DOHH2 (cell line): ENCODE results near the gene NBPF1.
"Not testable (repeated sequence)": the region's sequence is repeated elsewhere in the genome, so short reads cannot be mapped to it uniquely, and the experiment has no call there.

Experiments
- EZH2phosphoT487 ChIP-seq: fragments of 200-600 bp; sonication (generic); IDR thresholded peaks from 2 replicates; pipeline ENCODE4 v1.6.1; 2017; ENCODE audit warnings: borderline replicate concordance, mild to moderate bottlenecking, antibody characterized with exemption, low read length, moderate library complexity, mixed read lengths
- TF ChIP-seq, protein P1 (sequence below): fragments of 200-600 bp; sonication (generic); IDR thresholded peaks from one replicate; pipeline ENCODE4 v1.5.1; 2014; ENCODE audit warnings: antibody characterized with exemption, mild to moderate bottlenecking, low read depth, low read length; ENCODE audit not compliant: poor library complexity, severe bottlenecking

DNA sequence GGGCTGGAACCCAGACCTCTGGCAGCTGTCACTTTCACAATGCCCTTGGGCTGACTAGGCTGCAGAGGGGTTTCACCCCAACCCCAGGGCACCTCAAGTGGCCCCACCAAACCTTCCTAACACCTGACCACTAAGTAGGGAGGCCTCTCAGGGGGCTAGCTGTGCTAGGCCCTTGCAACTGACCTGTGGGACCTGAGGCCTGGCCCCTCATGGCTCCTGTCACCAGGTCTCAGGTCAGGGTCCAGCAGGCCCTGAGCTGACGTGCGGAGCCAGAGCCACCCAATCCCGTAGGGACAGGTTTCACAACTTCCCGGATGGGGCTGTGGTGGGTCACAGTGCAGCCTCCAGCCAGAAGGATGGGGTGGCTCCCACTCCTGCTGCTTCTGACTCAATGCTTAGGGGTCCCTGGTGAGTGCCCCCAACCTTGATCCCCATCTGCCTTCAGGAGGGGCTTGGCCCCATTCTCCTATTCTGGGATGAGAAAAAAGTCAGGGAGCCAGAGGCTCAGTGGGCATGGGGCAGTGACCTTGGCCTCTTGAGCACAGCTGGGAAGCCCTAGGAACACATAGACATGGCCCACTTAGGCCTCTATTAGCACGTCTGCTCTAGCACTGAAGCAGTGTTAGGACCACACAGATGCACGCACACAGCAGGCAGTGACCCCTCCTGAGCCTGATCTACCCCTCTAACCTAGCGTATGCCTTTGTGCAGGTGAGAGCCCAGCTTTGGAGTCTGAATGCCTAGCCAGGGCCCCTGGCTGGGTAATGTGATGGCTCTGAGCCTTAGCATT, 32.1 kb upstream of the NBPF1 start:
- TF ChIP-seq, protein P1, sequence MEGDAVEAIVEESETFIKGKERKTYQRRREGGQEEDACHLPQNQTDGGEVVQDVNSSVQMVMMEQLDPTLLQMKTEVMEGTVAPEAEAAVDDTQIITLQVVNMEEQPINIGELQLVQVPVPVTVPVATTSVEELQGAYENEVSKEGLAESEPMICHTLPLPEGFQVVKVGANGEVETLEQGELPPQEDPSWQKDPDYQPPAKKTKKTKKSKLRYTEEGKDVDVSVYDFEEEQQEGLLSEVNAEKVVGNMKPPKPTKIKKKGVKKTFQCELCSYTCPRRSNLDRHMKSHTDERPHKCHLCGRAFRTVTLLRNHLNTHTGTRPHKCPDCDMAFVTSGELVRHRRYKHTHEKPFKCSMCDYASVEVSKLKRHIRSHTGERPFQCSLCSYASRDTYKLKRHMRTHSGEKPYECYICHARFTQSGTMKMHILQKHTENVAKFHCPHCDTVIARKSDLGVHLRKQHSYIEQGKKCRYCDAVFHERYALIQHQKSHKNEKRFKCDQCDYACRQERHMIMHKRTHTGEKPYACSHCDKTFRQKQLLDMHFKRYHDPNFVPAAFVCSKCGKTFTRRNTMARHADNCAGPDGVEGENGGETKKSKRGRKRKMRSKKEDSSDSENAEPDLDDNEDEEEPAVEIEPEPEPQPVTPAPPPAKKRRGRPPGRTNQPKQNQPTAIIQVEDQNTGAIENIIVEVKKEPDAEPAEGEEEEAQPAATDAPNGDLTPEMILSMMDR = not testable (repeated sequence)
- not testable (repeated sequence) for TF ChIP-seq EZH2phosphoT487
